Measurements from ENCODE around the gene TYMP.

GRCh38 chr22:50568626-50569025 is 38.8 kb upstream of the TYMP start:
- TF ChIP-seq CTCF (conservative IDR thresholded peaks at IDR 0.05 in 1 of 2, IDR thresholded peaks at IDR 0.05 in 1 of 2; ENCODE audit: low read depth in 1 of 2, low read length in 2 of 2): no peak
- no peak for TF ChIP-seq EZH2 (IDR thresholded peaks at IDR 0.05; ENCODE audit: low read length, missing control alignments)

Measured in fibroblast of lung (primary cell).